ENCODE measurements around the gene ADCY1.

ADCY1 gene

GRCh38 chr7:45592230-45592991 lies 18.2 kb downstream of the ADCY1 start:
- no peak for DNase-seq

GRCh38 chr7:45593121-45593541 lies 19.0 kb downstream of the ADCY1 start:
- no peak for DNase-seq

- DNase-seq, result no peak
Observed at GRCh38 chr7:45593877-45594276, 19.7 kb downstream of the ADCY1 start.

DNA sequence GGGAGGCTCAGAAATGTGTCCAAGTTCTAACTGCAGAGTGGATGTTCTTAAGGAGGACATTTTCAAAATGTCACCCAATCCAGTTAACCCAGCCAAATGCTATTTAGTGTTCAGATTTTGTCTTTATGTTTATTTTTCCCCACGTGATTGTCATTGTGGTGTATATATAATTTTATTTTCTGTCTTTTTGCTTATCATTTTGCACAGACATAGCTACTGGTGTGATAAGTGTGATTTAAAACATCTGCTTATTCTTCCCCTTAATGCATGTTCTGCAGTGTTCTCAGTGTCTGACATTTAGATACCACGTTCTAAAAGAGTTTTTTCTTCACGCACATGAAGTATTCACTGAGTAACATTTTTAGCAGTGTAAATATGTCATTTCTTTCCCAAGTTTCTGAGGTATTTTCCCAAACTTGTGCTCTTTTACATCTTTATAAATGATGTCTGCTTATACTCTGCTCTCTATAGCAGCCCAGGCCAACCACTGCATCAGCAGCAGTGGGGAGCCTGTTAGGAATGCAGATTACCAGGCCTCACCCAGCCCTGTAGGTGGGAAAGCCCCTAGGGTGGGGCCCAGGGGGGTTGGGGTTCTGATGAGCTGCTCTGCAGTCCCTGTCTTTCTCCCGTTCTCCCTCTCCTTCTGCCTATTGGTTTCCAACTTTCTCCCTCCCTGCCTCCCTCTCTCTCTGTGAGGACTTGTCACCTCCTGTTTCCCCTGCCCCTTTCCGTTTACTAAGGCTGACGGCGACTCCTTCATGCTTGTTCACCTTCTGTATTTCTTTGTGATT lies 20.8 kb downstream of the ADCY1 start:
- no peak for DNase-seq

- no peak for DNase-seq
Observed at GRCh38 chr7:45595809-45596664, 21.9 kb downstream of the ADCY1 start.

GRCh38 chr7:45596665-45597095 lies 22.5 kb downstream of the ADCY1 start:
- no peak for DNase-seq

DNA sequence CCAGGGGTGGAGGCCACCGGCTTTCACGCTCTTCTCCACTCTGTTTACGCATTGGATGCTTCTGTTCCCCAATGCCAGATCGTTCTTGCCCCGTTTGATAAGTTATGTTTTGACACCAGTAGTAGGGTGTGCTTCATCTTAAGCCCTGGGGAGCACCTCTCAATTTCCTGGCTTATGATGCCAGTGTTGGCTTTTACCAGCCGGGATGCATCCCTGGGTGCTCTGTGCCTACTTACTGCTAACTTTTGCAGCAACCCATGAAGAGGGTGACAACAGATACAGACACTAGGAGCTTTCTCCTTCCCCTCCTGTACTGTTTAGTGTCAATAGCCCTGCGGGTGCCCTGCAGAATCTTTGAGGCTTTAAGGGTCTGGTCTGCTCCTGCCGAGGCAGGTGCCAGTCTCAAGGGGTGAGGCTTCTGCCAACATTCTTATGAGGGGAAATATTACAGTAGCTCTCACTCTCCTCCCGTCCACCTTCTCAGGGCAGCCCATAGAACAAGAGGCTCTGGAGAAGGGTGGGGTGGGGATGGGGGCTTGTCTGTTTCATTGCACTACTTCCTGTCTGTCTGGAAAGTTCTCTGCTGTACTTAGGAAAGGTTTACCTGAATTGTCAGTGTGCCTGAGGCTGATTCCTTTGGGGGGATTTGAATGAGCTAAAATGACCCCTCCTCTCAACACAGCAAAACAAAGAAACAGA lies 23.3 kb downstream of the ADCY1 start:
- DNase-seq, result no peak

DNA sequence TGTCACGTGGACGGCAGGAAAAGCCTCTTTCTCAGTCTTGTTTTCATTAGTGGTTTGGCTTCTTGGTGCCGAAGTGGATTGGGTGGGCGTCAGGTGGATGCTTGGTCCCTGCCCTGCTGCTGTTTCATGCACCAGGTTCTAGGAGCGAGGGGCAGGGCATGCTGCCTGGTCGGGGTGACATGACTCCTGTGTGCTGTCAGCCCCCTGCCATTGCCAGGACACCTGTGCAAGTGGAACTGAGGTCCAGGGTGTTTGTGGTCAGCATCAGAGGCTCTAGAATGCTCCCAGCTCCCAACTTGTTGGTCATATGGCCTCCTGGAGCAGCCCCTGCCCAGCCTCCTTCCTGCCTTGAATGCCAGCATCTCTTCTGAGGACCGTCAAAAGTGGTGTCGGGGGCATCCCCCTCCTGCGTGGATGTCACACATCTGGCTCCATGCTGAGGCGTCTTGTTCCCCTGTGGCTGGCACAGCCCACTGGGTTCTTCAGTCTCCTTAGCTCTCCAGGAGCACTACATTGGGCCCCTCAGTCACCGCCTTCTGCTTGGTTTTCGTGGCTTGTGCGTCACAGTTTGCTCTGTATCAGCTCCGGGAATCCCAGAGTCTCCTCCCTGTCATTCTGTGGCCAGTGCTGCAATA lies 24.8 kb downstream of the ADCY1 start:
- DNase-seq, result no peak

DNA sequence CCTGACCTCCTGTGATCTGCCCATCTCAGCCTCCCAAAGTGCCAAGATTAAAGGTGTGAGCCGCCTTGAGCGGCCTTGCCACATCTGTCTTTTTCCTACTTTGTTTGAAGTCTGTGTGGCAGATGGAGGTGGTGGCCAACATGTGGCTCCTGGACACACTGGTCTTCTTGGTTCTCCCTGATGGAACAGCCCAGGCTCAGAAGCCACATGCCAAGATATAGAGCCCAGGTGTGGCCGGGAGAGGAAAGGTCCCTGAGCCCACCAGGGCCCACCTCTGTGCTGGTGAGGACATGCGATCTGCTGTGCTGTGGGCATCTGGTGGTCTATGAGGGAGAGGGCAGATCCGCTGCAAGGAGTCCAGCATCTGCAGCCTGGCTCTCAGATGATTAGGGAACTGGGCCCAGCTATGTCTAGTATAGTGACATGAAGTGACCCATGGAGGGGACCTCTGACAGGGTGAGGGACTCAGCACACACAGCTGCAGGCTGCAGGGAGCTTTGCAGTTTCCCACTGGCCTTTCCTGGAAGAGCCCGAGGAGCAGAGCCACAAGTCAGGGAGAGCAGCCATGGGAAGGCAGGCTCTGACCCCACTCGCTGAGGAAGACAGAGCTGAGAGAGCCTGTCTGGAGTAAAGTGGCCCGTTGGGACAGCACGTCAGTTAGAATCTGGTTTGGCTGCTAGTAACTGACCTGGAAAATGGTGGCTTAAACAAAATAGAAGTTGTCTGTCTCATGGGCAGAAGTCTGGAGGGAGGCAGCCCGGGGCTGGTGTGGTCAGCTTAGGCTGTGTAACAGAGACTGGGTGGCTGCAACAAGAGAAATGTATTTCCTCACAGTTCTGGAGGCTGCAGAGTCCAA lies 25.9 kb downstream of the ADCY1 start:
- no peak for DNase-seq

DNA sequence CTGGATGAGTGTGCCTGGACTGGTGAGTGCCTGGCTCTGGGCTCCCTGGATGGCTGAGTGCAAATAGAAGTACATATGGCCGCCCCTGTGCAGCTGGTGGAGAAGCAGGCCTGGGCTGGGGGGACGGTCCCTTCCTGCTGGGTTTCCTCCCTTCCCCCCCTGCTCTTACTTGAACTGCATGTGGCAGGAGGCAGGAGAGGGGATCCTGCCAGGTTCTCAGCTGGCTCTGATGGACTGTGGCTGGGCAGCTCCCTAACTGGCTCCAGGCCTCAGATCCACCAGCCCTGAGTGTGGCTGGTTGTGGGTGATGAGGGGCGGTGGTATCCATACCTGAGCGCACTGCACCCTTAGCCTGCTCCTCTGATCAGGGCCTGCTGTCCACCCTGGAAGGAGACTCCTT lies 26.9 kb downstream of the ADCY1 start:
- DNase-seq, result no peak

- DNase-seq, result no peak
Observed at GRCh38 chr7:45601816-45602540, 27.8 kb downstream of the ADCY1 start.

DNA sequence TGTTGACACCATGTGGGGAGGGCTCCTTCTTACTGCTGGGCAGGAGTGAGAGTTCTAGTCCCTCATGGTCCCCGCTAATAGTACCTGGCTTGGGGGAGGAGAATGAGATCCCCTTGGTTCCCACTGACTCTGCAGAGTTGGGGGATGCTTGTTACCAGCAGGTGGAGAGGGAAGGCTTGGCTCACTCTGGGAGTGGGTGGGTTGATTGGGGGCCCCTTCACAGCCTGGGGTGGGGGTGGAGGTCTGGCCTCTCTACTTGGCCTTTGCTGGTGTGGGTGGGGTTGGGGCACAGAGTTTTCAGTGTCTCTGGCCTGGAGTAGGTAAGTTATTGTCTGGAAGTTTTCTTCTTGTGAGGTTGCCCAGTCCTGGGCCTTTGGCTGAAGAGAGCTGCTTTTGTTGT lies 31.9 kb downstream of the ADCY1 start:
- no peak for DNase-seq

DNA sequence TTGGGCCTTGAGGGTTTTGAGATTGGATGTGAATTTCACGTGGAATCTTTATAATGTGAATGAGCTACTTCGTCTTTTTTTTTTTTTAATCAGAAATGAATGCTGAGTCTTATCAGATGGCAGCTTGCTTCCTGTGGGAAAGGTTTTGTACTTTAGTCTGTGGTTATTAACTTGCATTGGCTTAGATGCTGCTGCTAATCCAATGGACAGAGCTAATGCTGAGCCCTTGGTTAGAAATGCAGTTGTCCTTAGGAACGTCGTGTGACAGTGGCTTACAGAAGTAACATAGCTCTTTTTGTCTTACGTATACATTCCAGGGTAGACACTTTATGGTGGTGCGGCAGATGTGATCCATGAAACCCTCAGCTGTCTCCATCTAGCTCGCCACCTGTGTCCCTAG lies 32.8 kb downstream of the ADCY1 start:
- DNase-seq, result no peak

DNA sequence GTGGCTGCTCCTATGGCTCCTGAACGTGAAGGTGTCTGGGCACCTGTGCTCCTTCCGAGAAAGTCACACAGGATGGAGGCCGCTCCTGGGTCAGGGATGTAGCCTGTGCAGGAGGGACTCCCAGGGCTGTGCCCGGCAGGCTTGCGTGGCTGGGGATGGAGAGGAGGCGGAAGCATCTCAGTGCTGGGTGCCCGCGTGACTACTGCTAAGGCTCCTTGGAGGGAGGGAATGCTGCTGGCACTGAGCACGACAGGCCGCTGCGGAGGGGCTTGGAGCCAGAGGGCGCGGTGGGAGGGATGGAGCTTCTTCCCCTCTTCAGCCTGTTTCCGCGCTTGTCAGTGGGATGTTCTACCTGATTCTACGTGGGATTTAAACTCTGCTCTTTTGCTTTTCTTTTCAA lies 35.0 kb downstream of the ADCY1 start:
- DNase-seq, result no peak

- DNase-seq, result no peak
Observed at GRCh38 chr7:45610019-45610418, 35.9 kb downstream of the ADCY1 start.

- no peak for DNase-seq
Observed at GRCh38 chr7:45610660-45611299, 36.6 kb downstream of the ADCY1 start.

DNA sequence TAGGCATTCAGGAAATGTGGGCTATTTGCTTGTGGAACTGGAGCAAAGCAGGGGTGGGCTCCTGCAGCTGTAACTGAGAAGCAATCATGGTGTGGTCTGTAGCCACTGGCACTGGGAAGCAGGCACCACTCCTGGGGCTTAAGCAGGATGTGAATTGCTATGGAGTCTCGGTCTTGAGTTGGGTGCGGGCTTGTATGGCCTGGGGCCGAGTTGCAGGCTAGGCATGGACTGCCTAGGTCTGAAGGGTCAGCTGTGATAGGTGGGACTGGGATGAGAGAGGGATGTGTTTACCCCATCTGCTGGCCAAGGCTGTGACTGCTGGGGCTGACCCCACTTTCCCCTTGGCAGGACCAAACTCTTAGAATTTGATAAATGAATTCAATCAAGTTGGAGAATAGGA lies 43.0 kb downstream of the ADCY1 start:
- DNase-seq, result no peak

GRCh38 chr7:45622058-45622457 lies 47.9 kb downstream of the ADCY1 start:
- no peak for DNase-seq

DNA sequence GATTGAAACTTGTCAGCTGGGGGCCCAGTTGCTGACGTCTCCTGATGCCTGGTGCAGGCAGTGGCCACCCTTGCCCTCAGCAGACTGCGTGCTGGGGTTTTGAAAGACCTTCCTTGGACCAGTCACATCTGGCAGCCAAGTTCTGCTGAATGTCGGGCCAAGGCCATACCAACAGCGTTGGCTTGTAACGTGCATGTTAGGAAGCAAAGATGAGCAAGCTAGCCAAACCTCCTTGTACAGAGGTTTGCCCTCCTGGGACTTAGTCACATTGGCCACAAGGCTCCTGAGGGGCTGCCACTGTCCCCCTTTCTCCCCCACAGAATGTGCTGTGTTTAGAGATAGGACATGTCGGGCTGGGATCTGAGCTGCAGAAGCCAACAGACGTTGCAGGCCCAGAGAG lies 49.0 kb downstream of the ADCY1 start:
- DNase-seq, result no peak
